Stomach (tissue), 4 donors: Measurements from ENCODE around the gene APCDD1.

ENCODE experiments used
- EP300 ChIP-seq: sonication (generic); formaldehyde crosslinking; IDR thresholded peaks from one replicate; pipeline ENCODE4 v1.6.1; 2017; ENCODE audit warnings: antibody characterized with exemption
- POLR2A ChIP-seq, 4 donors: fragments of 450-650 bp; IDR thresholded peaks; one replicate each; pipeline ENCODE4 v1.6.1; 2016; ENCODE audit warnings: antibody characterized with exemption in 4 of 4, control low read depth in 2 of 4, mild to moderate bottlenecking in 1 of 4, moderate library complexity in 1 of 4
- POLR2AphosphoS5 ChIP-seq, 3 donors: sonication (generic); formaldehyde crosslinking; IDR thresholded peaks; one replicate each; pipeline ENCODE4 v1.6.1; 2016; ENCODE audit warnings: antibody characterized with exemption in 3 of 3
- TF ChIP-seq, protein P1 (sequence below), 7 experiments: fragments of 450-650 bp in 4 of 7; fragments of 200-600 bp in 3 of 7; sonication (generic) in 3 of 7; IDR thresholded peaks; one replicate each; pipeline ENCODE4 v1.5.1; 2016 to 2019; ENCODE audit warnings: antibody characterized with exemption in 7 of 7, control low read depth in 2 of 7, mild to moderate bottlenecking in 1 of 7

DNA sequence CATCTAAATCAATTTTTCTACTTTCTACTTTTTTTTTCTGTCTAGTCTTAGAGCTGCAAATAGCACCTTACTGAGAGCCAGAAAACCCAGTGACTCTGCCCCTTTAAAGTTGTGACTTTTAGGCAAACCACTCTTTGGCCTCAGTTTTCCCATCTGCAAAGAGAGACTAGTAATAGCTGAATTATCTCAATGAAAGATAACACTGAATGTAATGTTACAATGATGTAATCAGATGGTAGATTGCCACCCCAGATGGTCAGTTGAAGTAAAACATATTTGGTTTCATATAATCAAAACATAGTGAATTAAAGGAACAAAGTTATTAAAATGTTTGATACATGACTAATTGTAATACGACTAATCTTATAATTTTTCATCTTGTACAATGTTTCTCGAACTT lies 5.0 kb upstream of the APCDD1 start:
- TF ChIP-seq, protein P1, sequence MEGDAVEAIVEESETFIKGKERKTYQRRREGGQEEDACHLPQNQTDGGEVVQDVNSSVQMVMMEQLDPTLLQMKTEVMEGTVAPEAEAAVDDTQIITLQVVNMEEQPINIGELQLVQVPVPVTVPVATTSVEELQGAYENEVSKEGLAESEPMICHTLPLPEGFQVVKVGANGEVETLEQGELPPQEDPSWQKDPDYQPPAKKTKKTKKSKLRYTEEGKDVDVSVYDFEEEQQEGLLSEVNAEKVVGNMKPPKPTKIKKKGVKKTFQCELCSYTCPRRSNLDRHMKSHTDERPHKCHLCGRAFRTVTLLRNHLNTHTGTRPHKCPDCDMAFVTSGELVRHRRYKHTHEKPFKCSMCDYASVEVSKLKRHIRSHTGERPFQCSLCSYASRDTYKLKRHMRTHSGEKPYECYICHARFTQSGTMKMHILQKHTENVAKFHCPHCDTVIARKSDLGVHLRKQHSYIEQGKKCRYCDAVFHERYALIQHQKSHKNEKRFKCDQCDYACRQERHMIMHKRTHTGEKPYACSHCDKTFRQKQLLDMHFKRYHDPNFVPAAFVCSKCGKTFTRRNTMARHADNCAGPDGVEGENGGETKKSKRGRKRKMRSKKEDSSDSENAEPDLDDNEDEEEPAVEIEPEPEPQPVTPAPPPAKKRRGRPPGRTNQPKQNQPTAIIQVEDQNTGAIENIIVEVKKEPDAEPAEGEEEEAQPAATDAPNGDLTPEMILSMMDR (IDR thresholded peaks at IDR 0.05): no peak
- no peak for TF ChIP-seq POLR2AphosphoS5 (IDR thresholded peaks at IDR 0.05)
- TF ChIP-seq EP300: no peak
- TF ChIP-seq POLR2A (IDR thresholded peaks at IDR 0.05): no peak
